Ovary (tissue), 9 donors: ENCODE data around the gene CSTB. TPM values are rescaled to one million over a fixed set of nuclear protein-coding genes. Genes with fewer than 3 reads are reported as not detected.

Experiments
- DNase-seq, 5 donors: peaks; one replicate each; pipeline ENCODE4 v3.0.0-alpha.2; 2019 to 2020
- H3K27ac ChIP-seq, 2 donors: fragments of 200-600 bp; one replicate each; pipeline versions ENCODE4 v1.5.1 to v1.8.0; 2019 to 2022
- H3K27me3 ChIP-seq: fragments of 200-600 bp; one replicate; pipeline ENCODE4 v1.8.0; 2022
- H3K36me3 ChIP-seq: fragments of 200-600 bp; sonication (generic); one replicate; pipeline ENCODE4 v1.5.1; 2019
- H3K4me1 ChIP-seq: one replicate; pipeline ENCODE4 v1.8.1; 2013; ENCODE audit warnings: mild to moderate bottlenecking, moderate library complexity; ENCODE audit not compliant: insufficient read depth
- H3K4me3 ChIP-seq: fragments of 200-600 bp; sonication (generic); one replicate; pipeline ENCODE4 v1.5.1; 2017
- H3K9me3 ChIP-seq, 2 donors: fragments of 200-600 bp in 1 of 2; sonication (generic) in 1 of 2; one replicate each; pipeline versions ENCODE4 v1.5.1 to v1.8.1; 2013 to 2019; ENCODE audit warnings: mild to moderate bottlenecking in 1 of 2, moderate library complexity in 1 of 2
- EP300 ChIP-seq: sonication (generic); formaldehyde crosslinking; IDR thresholded peaks from one replicate; pipeline ENCODE4 v1.6.1; 2017; ENCODE audit warnings: antibody characterized with exemption
- POLR2A ChIP-seq: fragments of 450-650 bp; IDR thresholded peaks from one replicate; pipeline ENCODE4 v1.6.1; 2017; ENCODE audit warnings: antibody characterized with exemption, mild to moderate bottlenecking, moderate library complexity
- WGBS, 3 donors: extraction: QIAGEN DNeasy Blood & Tissue Kit in 1 of 3; methylation state at CpG; one replicate each; pipeline versions ENCODE4 v1.1.5 to v1.1.7; 2013 to 2017; 5-methylcytosine and 5-hydroxymethylcytosine counted together
- intact Hi-C, 4 donors: fragments of 100-400 bp; cut with DNase I; formaldehyde crosslinking; loops; one replicate each; pipeline versions ENCODE4 v1.11.0 to v1.15.1; 2022 to 2023
- polyA plus RNA-seq, 2 donors: library from polyadenylated mRNA; stranded (reverse); fragments of 200-250 nt in 1 of 2; fragments of 350-450 nt in 1 of 2; fragmentation: Illumina TruSeq in 1 of 2; extraction: RNeasy Lipid Tissue Mini Kit (QIAGEN cat#74804) in 1 of 2; gene quantifications; one replicate each; pipeline ENCODE4 v1.2.3, GENCODE V29; 2013 to 2014
- total RNA-seq, 7 donors: library from RNA; depleted of rRNA in 2 of 7; stranded (reverse); fragments of >200 nt in 2 of 7; fragmentation: NEBNext Ultra II Directional in 3 of 7; extraction: Animal tissue kit (Norgen Biotek cat#: 25700) in 3 of 7; gene quantifications; one replicate each; pipeline versions ENCODE4 v1.1.0 to v1.2.4, GENCODE V29; 2016 to 2023
- TF ChIP-seq, protein P1 (sequence below), 3 donors: fragments of 450-650 bp in 2 of 3; fragments of 200-600 bp in 1 of 3; IDR thresholded peaks; one replicate each; pipeline versions ENCODE4 v1.5.1 to v1.8.0; 2016 to 2022; ENCODE audit warnings: antibody characterized with exemption in 3 of 3, mild to moderate bottlenecking in 1 of 3
- donor health status: DM: no; HTN: no; CAD: no; lungs with moderate emphysema.
- donor health status: DM: no; HTN: no; CAD: no.
- donor health status: Bipolar disorder and iron deficiency.
- donor health status: DM: yes; HTN: yes; CAD: no.
- donor health status: DM: no; HTN: no; CAD: no.
- donor health status: DM: yes; HTN: yes; CAD: no.

The CSTB gene
- total and polyA plus RNA-seq, 9 donors = 7.2 to 81.8 (median 37.4) TPM

DNA sequence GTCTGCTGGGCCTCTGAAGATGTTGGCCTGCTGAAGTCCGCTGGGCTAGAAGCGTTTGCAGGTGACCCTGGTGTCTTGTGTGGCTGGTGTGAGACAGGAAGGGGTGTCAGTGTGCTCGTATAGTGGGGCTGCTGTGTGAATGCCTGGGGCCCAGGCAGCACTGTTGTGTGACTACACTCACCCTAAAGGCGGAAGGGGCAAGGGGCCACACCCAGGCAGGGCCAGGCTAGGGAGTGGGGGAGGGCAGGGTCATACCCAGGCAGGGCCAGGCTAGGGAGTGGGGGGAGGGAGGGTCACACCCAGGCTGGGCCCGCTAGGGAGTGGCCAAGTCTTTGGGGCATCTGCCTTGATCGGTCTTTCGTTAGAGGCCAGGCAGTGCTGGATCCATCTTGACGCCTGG is 32.2 kb downstream of the CSTB start:
- H3K4me3 ChIP-seq = no peak overlapping the region
- H3K27me3 ChIP-seq = no peaks in the 10 kb centered on the region
- DNase-seq = no peak
- no peaks in the 10 kb centered on the region for H3K4me1 ChIP-seq
- no peaks in the 10 kb centered on the region for H3K36me3 ChIP-seq
- no peak overlapping the region for H3K27ac ChIP-seq
- TF ChIP-seq, protein P1, sequence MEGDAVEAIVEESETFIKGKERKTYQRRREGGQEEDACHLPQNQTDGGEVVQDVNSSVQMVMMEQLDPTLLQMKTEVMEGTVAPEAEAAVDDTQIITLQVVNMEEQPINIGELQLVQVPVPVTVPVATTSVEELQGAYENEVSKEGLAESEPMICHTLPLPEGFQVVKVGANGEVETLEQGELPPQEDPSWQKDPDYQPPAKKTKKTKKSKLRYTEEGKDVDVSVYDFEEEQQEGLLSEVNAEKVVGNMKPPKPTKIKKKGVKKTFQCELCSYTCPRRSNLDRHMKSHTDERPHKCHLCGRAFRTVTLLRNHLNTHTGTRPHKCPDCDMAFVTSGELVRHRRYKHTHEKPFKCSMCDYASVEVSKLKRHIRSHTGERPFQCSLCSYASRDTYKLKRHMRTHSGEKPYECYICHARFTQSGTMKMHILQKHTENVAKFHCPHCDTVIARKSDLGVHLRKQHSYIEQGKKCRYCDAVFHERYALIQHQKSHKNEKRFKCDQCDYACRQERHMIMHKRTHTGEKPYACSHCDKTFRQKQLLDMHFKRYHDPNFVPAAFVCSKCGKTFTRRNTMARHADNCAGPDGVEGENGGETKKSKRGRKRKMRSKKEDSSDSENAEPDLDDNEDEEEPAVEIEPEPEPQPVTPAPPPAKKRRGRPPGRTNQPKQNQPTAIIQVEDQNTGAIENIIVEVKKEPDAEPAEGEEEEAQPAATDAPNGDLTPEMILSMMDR (IDR thresholded peaks at IDR 0.05) = no peak
- TF ChIP-seq EP300 = no peak
- TF ChIP-seq POLR2A = no peak
- H3K9me3 ChIP-seq = no peaks in the 10 kb centered on the region
- WGBS, 3 donors = 92 to 94% (median 94%) methylated on average over 8 of the region's 8 CpGs
- intact Hi-C loops = no loop called here

DNA sequence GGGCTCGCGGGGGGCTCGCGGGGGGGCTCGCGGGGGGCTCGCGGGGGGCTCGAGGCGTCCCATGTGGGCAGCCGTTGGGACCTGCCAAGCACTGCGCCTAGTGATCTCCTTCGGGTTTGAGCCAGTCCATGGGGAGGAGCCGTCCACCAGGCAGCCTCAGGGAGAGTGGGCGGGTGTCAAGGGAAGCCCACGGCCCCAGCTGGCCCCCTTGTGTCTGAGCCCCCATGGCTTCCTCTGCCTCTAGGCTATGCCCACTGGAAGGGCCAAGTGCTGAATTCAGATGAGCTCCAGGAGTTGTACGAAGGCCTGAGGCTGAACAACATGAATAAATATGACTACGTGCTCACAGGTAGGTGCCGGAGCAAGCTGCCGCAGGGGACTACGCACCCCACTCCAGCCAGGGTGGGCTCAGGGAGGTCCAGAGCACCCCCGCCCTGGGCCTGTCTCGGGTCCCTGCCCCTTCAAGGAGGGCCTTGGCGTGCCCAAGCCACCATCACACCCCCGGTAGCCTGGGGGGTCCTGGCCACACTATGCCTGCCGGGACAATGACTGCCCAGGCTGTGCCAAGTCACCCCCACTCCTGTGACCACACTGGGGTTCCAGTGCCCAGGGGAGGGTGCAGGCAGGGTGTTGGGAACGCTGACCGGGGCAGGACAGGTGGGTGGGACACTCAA is 34.5 kb downstream of the CSTB start:
- TF ChIP-seq, protein P1 (IDR thresholded peaks at IDR 0.05) = no peak
- TF ChIP-seq EP300 (no peak), POLR2A (no peak)
- Histone ChIP-seq H3K27ac (peak overlapping the region in 1 of 2 donors; percentile 64), H3K4me1 (no peaks in the 10 kb centered on the region), H3K9me3 (no peaks in the 10 kb centered on the region), H3K4me3 (no peak overlapping the region), H3K36me3 (no peaks in the 10 kb centered on the region), H3K27me3 (no peaks in the 10 kb centered on the region)
- intact Hi-C loops = no loop called here
- 61 to 70% (median 67%) methylated on average over 13 to 20 of the region's 28 CpGs for WGBS, 3 donors
- peak in 2 of 5 donors; percentile 38 to 45 for DNase-seq

DNA sequence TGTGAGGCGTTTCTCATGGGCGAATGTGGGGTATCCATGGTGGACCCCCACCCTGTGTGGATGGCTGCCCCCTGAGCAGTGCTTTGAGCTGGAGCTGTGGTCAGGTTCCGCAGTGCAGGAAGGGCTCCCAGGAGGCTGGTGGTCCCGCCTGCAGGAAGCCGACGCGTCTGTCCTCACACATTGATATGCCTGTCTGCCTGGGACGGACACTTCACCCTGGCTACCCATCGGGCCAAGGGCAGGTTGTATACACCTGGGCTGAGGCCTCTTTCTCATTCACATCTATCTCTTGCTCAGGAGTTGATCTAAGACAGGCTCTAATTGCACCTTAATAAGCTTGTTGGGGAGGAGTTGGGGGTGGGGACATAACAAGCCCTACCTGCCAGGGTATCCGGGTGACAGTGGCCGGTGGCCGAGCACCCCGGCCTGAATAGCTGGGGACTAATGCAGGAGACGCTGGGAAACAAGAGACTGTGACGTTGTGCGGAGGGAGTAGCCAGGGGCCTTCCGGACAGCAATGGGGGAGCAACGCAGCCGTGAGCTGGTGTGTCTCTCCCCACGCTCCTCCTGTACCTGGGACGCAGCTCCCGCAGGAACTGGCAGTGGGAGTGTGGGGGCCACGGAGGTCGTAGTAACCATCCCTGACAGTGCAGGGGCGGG is 35.5 kb downstream of the CSTB start:
- Histone ChIP-seq H3K4me3 (no peak overlapping the region), H3K4me1 (no peaks in the 10 kb centered on the region), H3K27me3 (no peaks in the 10 kb centered on the region), H3K9me3 (no peaks in the 10 kb centered on the region), H3K36me3 (no peaks in the 10 kb centered on the region), H3K27ac (peak overlapping the region; percentile 70 to 89)
- WGBS, 3 donors = 24 to 28% (median 26%) methylated on average over 20 to 24 of the region's 25 CpGs
- peak; percentile 67 to 79 (median 71) for DNase-seq
- TF ChIP-seq, protein P1 (IDR thresholded peaks at IDR 0.05) = no peak
- TF ChIP-seq POLR2A (no peak), EP300 (no peak)
- intact Hi-C loops = no loop called here

DNA sequence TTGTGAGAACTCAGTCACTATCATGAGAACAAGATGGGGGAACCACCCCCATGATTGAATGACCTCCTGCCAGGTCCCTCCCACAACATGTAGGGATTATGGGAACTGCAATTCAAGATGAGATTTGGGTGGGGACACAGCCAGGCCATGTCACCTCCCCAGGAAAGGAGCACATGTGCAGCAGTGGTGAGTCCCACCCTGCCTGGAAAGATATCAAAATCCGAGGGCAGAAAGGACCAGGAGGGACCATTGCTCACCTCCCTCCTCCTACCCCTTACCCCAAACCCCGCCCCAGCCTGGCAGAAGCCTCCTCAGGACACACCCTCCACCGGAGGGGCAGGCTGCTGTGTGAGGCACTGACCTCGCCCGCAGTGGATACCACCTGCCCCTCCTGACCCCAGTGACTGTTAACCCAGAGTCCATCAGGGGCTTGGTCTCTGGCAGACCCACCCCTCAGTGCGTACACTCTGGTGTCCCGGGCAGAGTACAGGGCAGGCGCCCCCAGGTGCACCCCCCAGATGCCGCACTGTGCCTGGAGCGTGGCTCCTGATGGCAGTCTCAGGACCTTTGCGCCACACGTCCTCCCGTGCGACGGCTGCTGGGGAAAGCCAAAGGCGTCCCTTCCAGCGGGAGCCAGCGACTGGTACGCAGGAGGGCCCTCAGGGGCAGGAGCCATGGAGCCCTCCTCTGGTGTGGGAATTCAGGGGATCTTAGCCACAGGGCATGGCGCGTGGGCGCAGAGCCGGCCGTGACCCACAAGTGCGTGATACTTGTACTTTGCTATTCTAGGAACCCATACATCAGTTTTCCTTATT is 36.3 kb downstream of the CSTB start:
- H3K4me1 ChIP-seq = no peaks in the 10 kb centered on the region
- no peaks in the 10 kb centered on the region for H3K36me3 ChIP-seq
- H3K4me3 ChIP-seq = no peak overlapping the region
- H3K27me3 ChIP-seq = no peaks in the 10 kb centered on the region
- intact Hi-C loops = loop anchor here in 1 of 4 donors (10.0 kb wide), 1 partner anchor 45 kb away; the partner anchor contains the start of gene RRP1
- TF ChIP-seq POLR2A = no peak
- TF ChIP-seq EP300 = no peak
- TF ChIP-seq, protein P1 (IDR thresholded peaks at IDR 0.05) = no peak
- no peaks in the 10 kb centered on the region for H3K9me3 ChIP-seq
- peak overlapping the region; percentile 70 to 89 for H3K27ac ChIP-seq
- 83 to 87% (median 86%) methylated on average over 25 of the region's 25 CpGs for WGBS, 3 donors
- DNase-seq = peak in 2 of 5 donors; percentile 39 to 48
